OCI-LY7 (cell line): ENCODE data around the gene CKM. TPM values are rescaled to one million over a fixed set of nuclear protein-coding genes. Genes with fewer than 3 reads are reported as not detected.

Experiments
- BruUV-seq: library from RNA; stranded (reverse); fragments of 400-500 nt; replicated peaks from 2 replicates; lab custom pipeline; 2021; lab: Mats Ljungman, UMichigan
- CTCF ChIA-PET: fragments of 300-600 bp; sonication (Branson Sonifier 250); formaldehyde crosslinking; loops from one replicate; lab custom pipeline; 2022; ENCODE audit warnings: antibody characterized with exemption; ENCODE audit not compliant: unreplicated experiment; lab: Charles Lee
- POLR2A ChIA-PET: fragments of 300-600 bp; sonication (Branson Sonifier 250); formaldehyde crosslinking; loops from one replicate; lab custom pipeline; 2022; ENCODE audit warnings: antibody characterized with exemption; lab: Charles Lee
- DNase-seq: peaks from one replicate; pipeline ENCODE4 v3.0.0-alpha.2; 2015; ENCODE audit warnings: low spot score
- H2AFZ ChIP-seq: fragments of 200-600 bp; sonication (generic), shearing (Covaris generic); 2 replicates; pipeline ENCODE4 v1.6.1; 2014; ENCODE audit warnings: mild to moderate bottlenecking, antibody characterized with exemption, low read length, moderate library complexity
- H3K27ac ChIP-seq: fragments of 200-600 bp; sonication (generic); 2 replicates; pipeline ENCODE4 v1.5.1; 2014; ENCODE audit warnings: mixed run types, low read depth, mild to moderate bottlenecking, moderate library complexity, low read length, inconsistent platforms; ENCODE audit not compliant: poor library complexity, severe bottlenecking
- H3K36me3 ChIP-seq: fragments of 200-600 bp; sonication (generic); 2 replicates; pipeline ENCODE4 v1.6.1; 2014; ENCODE audit warnings: mild to moderate bottlenecking, antibody characterized with exemption, low read length, moderate library complexity, mixed read lengths; ENCODE audit not compliant: insufficient read depth
- H3K4me1 ChIP-seq: fragments of 200-600 bp; sonication (generic); 2 replicates; pipeline ENCODE4 v1.5.1; 2014; ENCODE audit warnings: mild to moderate bottlenecking, low read length; ENCODE audit not compliant: insufficient read depth, poor library complexity, severe bottlenecking
- H3K4me2 ChIP-seq: fragments of 200-600 bp; sonication (generic); 2 replicates; pipeline ENCODE4 v1.6.1; 2014; ENCODE audit warnings: mild to moderate bottlenecking, low read length
- H3K4me3 ChIP-seq: fragments of 200-600 bp; sonication (generic); 2 replicates; pipeline ENCODE4 v1.5.1; 2014; ENCODE audit warnings: mild to moderate bottlenecking, low read depth, low read length; ENCODE audit not compliant: poor library complexity, severe bottlenecking
- H3K79me2 ChIP-seq: fragments of 200-600 bp; sonication (generic); 2 replicates; pipeline ENCODE4 v1.6.1; 2016; ENCODE audit warnings: low read depth, mild to moderate bottlenecking, low read length, moderate library complexity, mixed read lengths; ENCODE audit not compliant: insufficient read depth
- H3K9me2 ChIP-seq: fragments of 200-600 bp; sonication (generic); 2 replicates; pipeline ENCODE4 v1.6.1; 2016; ENCODE audit warnings: mild to moderate bottlenecking, low read length, mixed read lengths; ENCODE audit not compliant: insufficient read depth
- H3K9me3 ChIP-seq: fragments of 200-600 bp; sonication (generic); 2 replicates; pipeline ENCODE4 v1.6.1; 2014; ENCODE audit warnings: mild to moderate bottlenecking, mixed run types, low read length, mixed read lengths
- H4K20me1 ChIP-seq: fragments of 200-600 bp; sonication (generic); 2 replicates; pipeline ENCODE4 v1.6.1; 2014; ENCODE audit warnings: mild to moderate bottlenecking, antibody characterized with exemption, low read length, moderate library complexity, mixed read lengths; ENCODE audit not compliant: insufficient read depth
- EZH2phosphoT487 ChIP-seq: fragments of 200-600 bp; sonication (generic); IDR thresholded peaks from 2 replicates; pipeline ENCODE4 v1.6.1; 2018; ENCODE audit warnings: low read depth, borderline replicate concordance, mild to moderate bottlenecking, mixed run types, antibody characterized with exemption, low read length, moderate library complexity, mixed read lengths
- intact Hi-C: fragments of 100-400 bp; cut with micrococcal nuclease; formaldehyde crosslinking; loops from one replicate; pipeline ENCODE4 v1.10.0; 2022; ENCODE audit not compliant: unreplicated experiment
- total RNA-seq, 2 experiments: library from RNA; depleted of rRNA in 1 of 2; stranded (reverse); fragments of >200 nt in 1 of 2; shearing (Covaris generic) in 1 of 2; gene quantifications; 2 replicates each; pipeline ENCODE4 v1.2.3, GENCODE V29; 2014 to 2022
- TF ChIP-seq, protein P1 (sequence below): fragments of 200-600 bp; sonication (generic); conservative IDR thresholded peaks from 2 replicates; pipeline ENCODE4 v1.5.1; 2014; ENCODE audit warnings: mild to moderate bottlenecking, antibody characterized with exemption, low read length, moderate library complexity, mixed read lengths

Gene CKM
- total RNA-seq, 2 experiments from 2014 or later = not detected

DNA sequence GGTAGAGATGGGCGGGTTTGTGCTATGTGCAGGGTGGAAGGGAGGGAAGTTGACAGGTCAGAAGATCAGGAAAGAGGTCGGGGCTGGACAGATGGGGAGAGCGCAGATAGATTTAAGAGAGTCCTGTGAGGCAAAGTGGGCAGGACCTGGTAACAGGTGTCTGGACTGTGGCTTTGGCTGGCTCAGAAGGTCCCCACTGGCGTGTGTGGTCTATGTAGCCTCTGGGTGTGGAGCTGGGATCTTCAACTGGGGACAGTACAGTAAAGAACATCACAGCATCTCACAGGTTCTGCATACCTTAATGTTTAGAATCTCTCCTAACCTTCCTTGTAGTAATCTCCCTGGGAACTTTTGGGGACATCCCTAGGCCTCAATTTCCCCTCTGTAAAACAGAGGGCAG lies 17.7 kb downstream of the CKM start:
- ChIA-PET CTCF (no interaction called here), POLR2A (no interaction called here)
- Histone ChIP-seq H3K79me2 (no peaks in the 10 kb centered on the region), H3K4me1 (peaks cover 8% of the 10 kb centered on the region), H3K4me2 (no peak overlapping the region), H2AFZ (no peak overlapping the region), H3K36me3 (peaks cover 6% of the 10 kb centered on the region; the same call in 1 of the 2 replicates), H3K4me3 (no peak overlapping the region), H4K20me1 (no peaks in the 10 kb centered on the region), H3K27ac (no peak overlapping the region), H3K9me3 (no peaks in the 10 kb centered on the region), H3K9me2 (no peaks in the 10 kb centered on the region)
- TF ChIP-seq EZH2phosphoT487 = no peak
- TF ChIP-seq, protein P1, sequence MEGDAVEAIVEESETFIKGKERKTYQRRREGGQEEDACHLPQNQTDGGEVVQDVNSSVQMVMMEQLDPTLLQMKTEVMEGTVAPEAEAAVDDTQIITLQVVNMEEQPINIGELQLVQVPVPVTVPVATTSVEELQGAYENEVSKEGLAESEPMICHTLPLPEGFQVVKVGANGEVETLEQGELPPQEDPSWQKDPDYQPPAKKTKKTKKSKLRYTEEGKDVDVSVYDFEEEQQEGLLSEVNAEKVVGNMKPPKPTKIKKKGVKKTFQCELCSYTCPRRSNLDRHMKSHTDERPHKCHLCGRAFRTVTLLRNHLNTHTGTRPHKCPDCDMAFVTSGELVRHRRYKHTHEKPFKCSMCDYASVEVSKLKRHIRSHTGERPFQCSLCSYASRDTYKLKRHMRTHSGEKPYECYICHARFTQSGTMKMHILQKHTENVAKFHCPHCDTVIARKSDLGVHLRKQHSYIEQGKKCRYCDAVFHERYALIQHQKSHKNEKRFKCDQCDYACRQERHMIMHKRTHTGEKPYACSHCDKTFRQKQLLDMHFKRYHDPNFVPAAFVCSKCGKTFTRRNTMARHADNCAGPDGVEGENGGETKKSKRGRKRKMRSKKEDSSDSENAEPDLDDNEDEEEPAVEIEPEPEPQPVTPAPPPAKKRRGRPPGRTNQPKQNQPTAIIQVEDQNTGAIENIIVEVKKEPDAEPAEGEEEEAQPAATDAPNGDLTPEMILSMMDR = no peak
- DNase-seq = no peak
- BruUV-seq = no TSS peak
- intact Hi-C loops = no loop called here

DNA sequence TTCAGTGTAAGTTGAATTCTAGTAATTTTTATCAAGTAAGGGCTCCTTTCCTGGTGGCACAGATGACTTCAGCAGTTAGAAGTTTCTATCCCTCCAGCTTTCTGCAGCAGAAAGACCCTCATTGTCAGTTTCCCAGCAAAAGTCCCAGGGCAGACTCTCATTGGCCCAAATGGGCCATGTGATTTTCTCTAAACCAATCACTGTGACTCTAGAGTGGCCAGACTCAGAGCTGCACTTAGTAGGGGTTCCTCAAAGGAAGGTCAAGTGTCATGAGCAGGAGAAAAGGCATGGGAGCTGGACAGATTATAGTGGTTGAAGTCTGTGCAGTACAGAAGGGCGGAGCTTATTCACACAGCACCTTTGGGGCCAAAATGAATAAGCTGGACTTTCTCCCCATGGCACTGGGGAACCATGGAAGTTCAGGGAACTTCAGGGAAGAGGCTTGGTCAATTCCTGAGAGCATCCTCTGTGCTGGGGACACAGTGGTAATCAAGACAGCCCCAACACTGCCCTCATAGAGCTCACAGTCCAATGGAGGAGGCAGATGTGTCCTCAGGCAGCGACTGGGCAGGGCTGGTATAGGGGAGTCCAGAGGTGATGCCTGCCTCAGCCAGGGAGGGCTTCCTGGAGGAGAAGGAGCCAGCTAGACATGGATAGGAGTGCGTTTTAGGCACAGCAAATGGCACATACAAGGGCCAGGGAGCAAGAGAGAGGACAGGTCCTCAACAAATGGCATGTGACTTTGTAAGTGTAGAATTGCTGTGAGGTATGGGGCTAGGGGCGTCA lies 18.3 kb downstream of the CKM start:
- ChIA-PET POLR2A (interaction anchor here (1.1 kb wide), 1 partner anchor 19 kb away, joined by 3 read pairs; no protein-coding TSS in a partner anchor), CTCF (no interaction called here)
- no peaks in the 10 kb centered on the region for H3K9me3 ChIP-seq
- H3K79me2 ChIP-seq = no peaks in the 10 kb centered on the region
- H4K20me1 ChIP-seq = no peaks in the 10 kb centered on the region
- no peak overlapping the region for H3K4me2 ChIP-seq
- BruUV-seq = no TSS peak
- H3K36me3 ChIP-seq = peaks cover 6% of the 10 kb centered on the region; the same call in 1 of the 2 replicates
- no peak for DNase-seq
- no peak overlapping the region for H3K27ac ChIP-seq
- intact Hi-C loops = no loop called here
- no peak overlapping the region for H3K4me3 ChIP-seq
- H3K4me1 ChIP-seq = peaks cover 8% of the 10 kb centered on the region
- H3K9me2 ChIP-seq = no peaks in the 10 kb centered on the region
- TF ChIP-seq, protein P1 = no peak
- no peak for TF ChIP-seq EZH2phosphoT487
- no peak overlapping the region for H2AFZ ChIP-seq
